ENCODE data around the gene GBP5. TPM values are rescaled to one million over a fixed set of nuclear protein-coding genes. Genes with fewer than 3 reads are reported as not detected.

GBP5 gene
- polyA plus RNA-seq, 3 donors: 9.8 to 36.4 (median 16.9) TPM

DNA sequence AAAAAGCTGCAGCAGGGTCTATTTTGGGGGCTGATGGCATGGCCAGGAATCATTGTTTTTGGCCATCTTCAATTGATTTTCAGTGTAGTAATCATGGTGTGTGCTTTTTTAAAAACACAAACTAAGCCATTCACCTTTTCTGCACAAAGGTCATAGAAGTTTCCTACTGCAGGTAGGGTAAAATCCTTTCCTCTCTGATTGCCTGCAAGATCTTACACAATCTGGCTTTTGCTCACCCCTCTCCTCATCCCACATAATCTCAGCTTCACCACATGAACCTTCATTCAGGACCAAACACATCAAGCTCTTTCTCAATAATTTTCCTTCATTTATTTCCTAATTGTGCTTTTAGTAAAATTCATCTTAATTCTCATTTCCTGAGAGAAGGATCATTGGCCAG, 38.3 kb upstream of the GBP5 start:
- no peak overlapping the region for H3K9ac ChIP-seq (ENCODE audit: insufficient read depth, low read length, poor library complexity, severe bottlenecking)

DNA sequence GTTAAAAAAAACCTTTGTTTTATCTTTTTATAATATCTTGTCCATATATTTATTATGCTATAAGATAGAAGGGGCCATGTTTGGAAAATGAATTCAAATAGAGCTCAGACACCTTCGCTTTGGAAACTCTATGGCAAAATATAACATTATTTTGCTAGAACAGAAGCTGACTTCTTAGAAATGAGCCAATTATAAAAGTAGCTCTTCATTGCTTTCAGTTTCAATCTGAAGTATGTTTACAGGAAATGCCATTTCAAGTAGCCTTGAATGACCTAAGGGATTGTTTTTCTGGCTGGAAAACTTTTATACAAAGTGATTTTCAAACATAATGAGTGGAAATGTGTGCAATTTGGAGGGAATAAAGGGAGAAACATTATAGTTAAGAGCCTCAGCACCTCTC, 37.8 kb upstream of the GBP5 start:
- peak overlapping the region in 1 of 2 donors; percentile 62 for H3K4me3 Mint-ChIP-seq
- peaks cover 33% of the 10 kb centered on the region for H3K4me1 Mint-ChIP-seq
- H2AFZ ChIP-seq (ENCODE audit: insufficient read depth, low read depth, low read length, poor library complexity, severe bottlenecking): no peak overlapping the region

More for the DNA sequence above, 38.3 kb upstream of the GBP5 start:
- H3K9me3 ChIP-seq (replicated peaks in 1 of 2; ENCODE audit: control insufficient read depth in 1 of 2, insufficient read depth in 1 of 2, low read length in 2 of 2): peaks cover 0 to 4% of the 10 kb centered on the region in 2 donors
- H2AFZ ChIP-seq (ENCODE audit: insufficient read depth, low read depth, low read length, poor library complexity, severe bottlenecking): no peak overlapping the region
- H3K4me1 ChIP-seq (ENCODE audit: control insufficient read depth in 1 of 2, insufficient read depth in 2 of 2, low read length in 2 of 2): peaks cover 28 to 30% of the 10 kb centered on the region in 2 donors
- peaks cover 0 to 1% (median 0%) of the 10 kb centered on the region in 3 donors for H3K27me3 Mint-ChIP-seq (ENCODE audit: low read depth in 3 of 3)
- H3K27ac Mint-ChIP-seq: peak overlapping the region in 2 of 7 donors; percentile 11 to 69
- no peaks in the 10 kb centered on the region for H4K20me1 ChIP-seq (ENCODE audit: insufficient read depth, low read length)
- no peak for DNase-seq
- H3K9me3 Mint-ChIP-seq: peaks cover 0 to 9% (median 5%) of the 10 kb centered on the region in 7 donors
- H3K4me3 ChIP-seq (replicated peaks in 1 of 3; ENCODE audit: low read depth in 2 of 3, low read length in 3 of 3): peak overlapping the region in 1 of 3 experiments; percentile 17
- H3K4me2 ChIP-seq (replicated peaks; ENCODE audit: extremely low read depth, low read length, poor library complexity, severe bottlenecking): peak overlapping the region; percentile 28
- no peak overlapping the region for H3K4me3 Mint-ChIP-seq
- intact Hi-C loops (cut with micrococcal nuclease): no loop called here
- no peaks in the 10 kb centered on the region for H3K36me3 Mint-ChIP-seq
- TF ChIP-seq CTCF (IDR thresholded peaks at IDR 0.05): no peak
- H3K79me2 ChIP-seq (ENCODE audit: insufficient read depth, low read length): no peaks in the 10 kb centered on the region
- H3K27me3 ChIP-seq (ENCODE audit: control insufficient read depth in 2 of 2, insufficient read depth in 2 of 2, low read length in 2 of 2): no peaks in the 10 kb centered on the region
- H3K36me3 ChIP-seq (replicated peaks in 1 of 2; ENCODE audit: control insufficient read depth in 1 of 2, insufficient read depth in 2 of 2, low read length in 2 of 2): no peaks in the 10 kb centered on the region
- peak overlapping the region in 1 of 2 donors; percentile 42 for H3K27ac ChIP-seq (ENCODE audit: low read depth in 1 of 2, low read length in 2 of 2)
- peaks cover 33% of the 10 kb centered on the region for H3K4me1 Mint-ChIP-seq

More for the DNA sequence above, 37.8 kb upstream of the GBP5 start:
- Histone ChIP-seq H3K4me3 (replicated peaks in 1 of 3; ENCODE audit: low read depth in 2 of 3, low read length in 3 of 3) (peak overlapping the region in 1 of 3 experiments; percentile 17), H3K27ac (ENCODE audit: low read depth in 1 of 2, low read length in 2 of 2) (peak overlapping the region in 1 of 2 donors; percentile 42), H3K9me3 (replicated peaks in 1 of 2; ENCODE audit: control insufficient read depth in 1 of 2, insufficient read depth in 1 of 2, low read length in 2 of 2) (no peaks in the 10 kb centered on the region), H3K4me2 (replicated peaks; ENCODE audit: extremely low read depth, low read length, poor library complexity, severe bottlenecking) (peak overlapping the region; percentile 28), H3K9ac (ENCODE audit: insufficient read depth, low read length, poor library complexity, severe bottlenecking) (no peak overlapping the region), H3K27me3 (ENCODE audit: control insufficient read depth in 2 of 2, insufficient read depth in 2 of 2, low read length in 2 of 2) (no peaks in the 10 kb centered on the region), H3K4me1 (ENCODE audit: control insufficient read depth in 1 of 2, insufficient read depth in 2 of 2, low read length in 2 of 2) (peaks cover 28 to 30% of the 10 kb centered on the region in 2 donors), H4K20me1 (ENCODE audit: insufficient read depth, low read length) (no peaks in the 10 kb centered on the region), H3K36me3 (replicated peaks in 1 of 2; ENCODE audit: control insufficient read depth in 1 of 2, insufficient read depth in 2 of 2, low read length in 2 of 2) (no peaks in the 10 kb centered on the region), H3K79me2 (ENCODE audit: insufficient read depth, low read length) (no peaks in the 10 kb centered on the region)
- H3K27me3 Mint-ChIP-seq (ENCODE audit: low read depth in 3 of 3): peaks cover 0 to 1% (median 0%) of the 10 kb centered on the region in 3 donors
- DNase-seq: peak; percentile 8 to 42 (median 20)
- no peak for TF ChIP-seq CTCF (IDR thresholded peaks at IDR 0.05)
- intact Hi-C loops (cut with micrococcal nuclease): no loop called here
- H3K9me3 Mint-ChIP-seq: peaks cover 0 to 5% (median 3%) of the 10 kb centered on the region in 7 donors
- H3K27ac Mint-ChIP-seq: peak overlapping the region in 2 of 7 donors; percentile 35 to 69
- H3K36me3 Mint-ChIP-seq: no peaks in the 10 kb centered on the region
- WGBS (ENCODE audit: insufficient coverage): no CpG with 5 or more reads among the region's 1 CpG

All from CD14-positive monocyte (primary cell).